K562 (cell line): ENCODE results near the gene PRKCQ. TPM values are rescaled to one million over a fixed set of nuclear protein-coding genes. Genes with fewer than 3 reads are reported as not detected.

ENCODE experiments used
- ARID2 ChIP-seq: fragments of 450-650 bp; IDR thresholded peaks from 2 replicates; pipeline ENCODE4 v1.6.1; 2017; ENCODE audit warnings: antibody characterized with exemption, mild to moderate bottlenecking
- ATF1 ChIP-seq, 2 experiments: fragments of 450-650 bp in 1 of 2; IDR thresholded peaks; 2 replicates each; pipeline ENCODE4 v1.6.1; 2016; ENCODE audit warnings: missing compliant biosample characterization in 1 of 2, missing genetic modification characterization in 1 of 2
- HNRNPLL ChIP-seq: fragments of 200-400 bp; formaldehyde crosslinking; IDR thresholded peaks from 2 replicates; pipeline ENCODE4 v1.6.1; 2017; ENCODE audit warnings: low read length, low read depth, mild to moderate bottlenecking; ENCODE audit not compliant: poor library complexity, severe bottlenecking
- JUND ChIP-seq, 2 experiments: IDR thresholded peaks; 2 replicates in 1 of 2; 3 replicates in 1 of 2; pipeline ENCODE4 v1.6.1; 2011; ENCODE audit warnings: borderline replicate concordance in 2 of 2, low read depth in 2 of 2, low read length in 2 of 2, improper control_type of control experiment in 1 of 2, missing biosample characterization in 1 of 2, missing genetic modification characterization in 1 of 2, missing genetic modification reagents in 1 of 2
- NBN ChIP-seq: fragments of 450-650 bp; IDR thresholded peaks from 2 replicates; pipeline ENCODE4 v1.6.1; 2016; ENCODE audit warnings: low read depth, mild to moderate bottlenecking
- NR1H2 ChIP-seq: sonication (generic); formaldehyde crosslinking; IDR thresholded peaks from 2 replicates; pipeline ENCODE4 v1.4.0; 2020; ENCODE audit warnings: mild to moderate bottlenecking, missing genetic modification reagents
- PCBP2 ChIP-seq: fragments of 200-400 bp; formaldehyde crosslinking; IDR thresholded peaks from 2 replicates; pipeline ENCODE4 v1.6.1; 2018; ENCODE audit warnings: low read length, low read depth, mild to moderate bottlenecking, moderate library complexity; ENCODE audit not compliant: poor library complexity, severe bottlenecking
- POLR2H ChIP-seq: IDR thresholded peaks from 2 replicates; pipeline ENCODE4 v1.6.1; 2016; ENCODE audit warnings: missing genetic modification characterization, low read depth, mild to moderate bottlenecking, control low read depth, missing compliant biosample characterization, moderate library complexity
- PPARD ChIP-seq: fragments of 250-450 bp; sonication (Bioruptor Pico); IDR thresholded peaks from 2 replicates; pipeline ENCODE4 v1.8.0; 2022; ENCODE audit warnings: inconsistent platforms, mild to moderate bottlenecking, moderate library complexity
- SMC3 ChIP-seq: conservative IDR thresholded peaks from 2 replicates; pipeline ENCODE4 v1.6.1; 2011; ENCODE audit warnings: low read depth, low read length, improper control_type of control experiment; ENCODE audit not compliant: insufficient read depth
- ZC3H8 ChIP-seq: fragments of 450-650 bp; IDR thresholded peaks from 2 replicates; pipeline ENCODE4 v1.6.1; 2017
- ZNF583 ChIP-seq: fragments of 250-450 bp; sonication (Bioruptor Pico); IDR thresholded peaks from 2 replicates; pipeline ENCODE4 v1.4.0; 2020
- polyA plus RNA-seq, 8 experiments: library from polyadenylated mRNA; depleted of rRNA in 4 of 8; stranded (reverse) in 5 of 8; unstranded in 3 of 8; fragments of >200 nt; fragmentation: Nextera tagmentation in 2 of 8; fragmentation: Illumina TruSeq in 1 of 8; extraction: Ambion mirVana in 2 of 8; extraction: Trizol in 1 of 8; gene quantifications; 2 replicates each; pipeline versions ENCODE4 v1.2.1 to v1.2.3, GENCODE V29; 2011 to 2014; ENCODE audit warnings: inconsistent platforms in 1 of 8, missing spikeins in 1 of 8
- total RNA-seq, 7 experiments: library from RNA; depleted of rRNA in 6 of 7; stranded (reverse); fragments of >200 nt in 6 of 7; fragmentation: Illumina TruSeq in 2 of 7; extraction: Trizol in 2 of 7; gene quantifications; 2 replicates each; pipeline versions ENCODE4 v1.2.1 to v1.2.3, GENCODE V29; 2011 to 2021; ENCODE audit warnings: low replicate concordance in 1 of 7
- TF ChIP-seq, protein P1 (sequence below): IDR thresholded peaks from 3 replicates; pipeline ENCODE4 v1.6.1; 2011; ENCODE audit warnings: borderline replicate concordance, mild to moderate bottlenecking, moderate library complexity; ENCODE audit not compliant: insufficient read length; ENCODE audit errors: extremely low read depth
- TF ChIP-seq, protein P2 (sequence below): sonication (generic); formaldehyde crosslinking; IDR thresholded peaks from 2 replicates; pipeline ENCODE4 v1.8.1; 2023; ENCODE audit warnings: mild to moderate bottlenecking, missing genetic modification reagents
- TF ChIP-seq, protein P3 (sequence below): fragments of 450-650 bp; IDR thresholded peaks from 2 replicates; pipeline ENCODE4 v1.6.1; 2016; ENCODE audit warnings: borderline replicate concordance
- TF ChIP-seq, protein P4 (sequence below): fragments of 450-650 bp; IDR thresholded peaks from 2 replicates; pipeline ENCODE4 v1.6.1; 2017; ENCODE audit warnings: antibody characterized with exemption, mild to moderate bottlenecking

The PRKCQ gene
- total and polyA plus RNA-seq, 9 of the 15 experiments (the other 6 are each of a cell fraction or from before 2014, with no cell fraction given), result 4.4 to 23.3 (median 14.6) TPM

DNA sequence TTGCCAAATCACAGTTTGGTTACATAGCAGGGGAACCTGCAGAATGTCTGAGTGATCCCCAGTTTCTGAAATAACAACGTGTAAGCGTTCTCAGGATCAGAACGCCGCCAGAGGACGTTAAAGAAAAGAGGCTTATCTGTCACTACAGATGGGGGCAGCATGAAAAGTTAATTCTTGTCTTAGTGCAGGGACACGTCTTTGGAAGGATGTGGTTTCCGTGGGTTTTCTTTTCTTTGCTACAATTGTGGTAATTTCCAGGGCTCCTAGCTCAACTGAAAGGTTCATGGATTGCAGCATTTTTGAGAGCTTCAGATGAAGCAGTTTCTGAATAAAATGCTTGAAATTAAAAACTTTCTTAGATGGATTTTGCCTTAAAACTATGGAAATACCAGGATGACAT is 106.6 kb downstream of the PRKCQ start (continued):
- TF ChIP-seq, protein P1, sequence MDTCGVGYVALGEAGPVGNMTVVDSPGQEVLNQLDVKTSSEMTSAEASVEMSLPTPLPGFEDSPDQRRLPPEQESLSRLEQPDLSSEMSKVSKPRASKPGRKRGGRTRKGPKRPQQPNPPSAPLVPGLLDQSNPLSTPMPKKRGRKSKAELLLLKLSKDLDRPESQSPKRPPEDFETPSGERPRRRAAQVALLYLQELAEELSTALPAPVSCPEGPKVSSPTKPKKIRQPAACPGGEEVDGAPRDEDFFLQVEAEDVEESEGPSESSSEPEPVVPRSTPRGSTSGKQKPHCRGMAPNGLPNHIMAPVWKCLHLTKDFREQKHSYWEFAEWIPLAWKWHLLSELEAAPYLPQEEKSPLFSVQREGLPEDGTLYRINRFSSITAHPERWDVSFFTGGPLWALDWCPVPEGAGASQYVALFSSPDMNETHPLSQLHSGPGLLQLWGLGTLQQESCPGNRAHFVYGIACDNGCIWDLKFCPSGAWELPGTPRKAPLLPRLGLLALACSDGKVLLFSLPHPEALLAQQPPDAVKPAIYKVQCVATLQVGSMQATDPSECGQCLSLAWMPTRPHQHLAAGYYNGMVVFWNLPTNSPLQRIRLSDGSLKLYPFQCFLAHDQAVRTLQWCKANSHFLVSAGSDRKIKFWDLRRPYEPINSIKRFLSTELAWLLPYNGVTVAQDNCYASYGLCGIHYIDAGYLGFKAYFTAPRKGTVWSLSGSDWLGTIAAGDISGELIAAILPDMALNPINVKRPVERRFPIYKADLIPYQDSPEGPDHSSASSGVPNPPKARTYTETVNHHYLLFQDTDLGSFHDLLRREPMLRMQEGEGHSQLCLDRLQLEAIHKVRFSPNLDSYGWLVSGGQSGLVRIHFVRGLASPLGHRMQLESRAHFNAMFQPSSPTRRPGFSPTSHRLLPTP, result no peak
- TF ChIP-seq, protein P2, sequence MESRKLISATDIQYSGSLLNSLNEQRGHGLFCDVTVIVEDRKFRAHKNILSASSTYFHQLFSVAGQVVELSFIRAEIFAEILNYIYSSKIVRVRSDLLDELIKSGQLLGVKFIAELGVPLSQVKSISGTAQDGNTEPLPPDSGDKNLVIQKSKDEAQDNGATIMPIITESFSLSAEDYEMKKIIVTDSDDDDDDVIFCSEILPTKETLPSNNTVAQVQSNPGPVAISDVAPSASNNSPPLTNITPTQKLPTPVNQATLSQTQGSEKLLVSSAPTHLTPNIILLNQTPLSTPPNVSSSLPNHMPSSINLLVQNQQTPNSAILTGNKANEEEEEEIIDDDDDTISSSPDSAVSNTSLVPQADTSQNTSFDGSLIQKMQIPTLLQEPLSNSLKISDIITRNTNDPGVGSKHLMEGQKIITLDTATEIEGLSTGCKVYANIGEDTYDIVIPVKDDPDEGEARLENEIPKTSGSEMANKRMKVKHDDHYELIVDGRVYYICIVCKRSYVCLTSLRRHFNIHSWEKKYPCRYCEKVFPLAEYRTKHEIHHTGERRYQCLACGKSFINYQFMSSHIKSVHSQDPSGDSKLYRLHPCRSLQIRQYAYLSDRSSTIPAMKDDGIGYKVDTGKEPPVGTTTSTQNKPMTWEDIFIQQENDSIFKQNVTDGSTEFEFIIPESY (CRISPR knock-in tag), result no peak
- 0 out of 2 replicates have a peak, but pooled peaks have one; percentile 14 for TF ChIP-seq SMC3
- TF ChIP-seq JUND (IDR thresholded peaks at IDR 0.05; ENCODE audit: borderline replicate concordance, low read depth, low read length), result peak; percentile 73
- peak; percentile 8; the same call in 1 of the 3 replicates for TF ChIP-seq JUND (tag; IDR thresholded peaks at IDR 0.05; ENCODE audit: borderline replicate concordance, low read depth, low read length)
- TF ChIP-seq, protein P3, sequence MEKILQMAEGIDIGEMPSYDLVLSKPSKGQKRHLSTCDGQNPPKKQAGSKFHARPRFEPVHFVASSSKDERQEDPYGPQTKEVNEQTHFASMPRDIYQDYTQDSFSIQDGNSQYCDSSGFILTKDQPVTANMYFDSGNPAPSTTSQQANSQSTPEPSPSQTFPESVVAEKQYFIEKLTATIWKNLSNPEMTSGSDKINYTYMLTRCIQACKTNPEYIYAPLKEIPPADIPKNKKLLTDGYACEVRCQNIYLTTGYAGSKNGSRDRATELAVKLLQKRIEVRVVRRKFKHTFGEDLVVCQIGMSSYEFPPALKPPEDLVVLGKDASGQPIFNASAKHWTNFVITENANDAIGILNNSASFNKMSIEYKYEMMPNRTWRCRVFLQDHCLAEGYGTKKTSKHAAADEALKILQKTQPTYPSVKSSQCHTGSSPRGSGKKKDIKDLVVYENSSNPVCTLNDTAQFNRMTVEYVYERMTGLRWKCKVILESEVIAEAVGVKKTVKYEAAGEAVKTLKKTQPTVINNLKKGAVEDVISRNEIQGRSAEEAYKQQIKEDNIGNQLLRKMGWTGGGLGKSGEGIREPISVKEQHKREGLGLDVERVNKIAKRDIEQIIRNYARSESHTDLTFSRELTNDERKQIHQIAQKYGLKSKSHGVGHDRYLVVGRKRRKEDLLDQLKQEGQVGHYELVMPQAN, result no peak
- peak; percentile 66 for TF ChIP-seq POLR2H (tag)
- no peak for TF ChIP-seq PPARD
- peak; percentile 77 for TF ChIP-seq NBN
- TF ChIP-seq ATF1 (CRISPR knock-in tag; IDR thresholded peaks at IDR 0.05), result no peak
- no peak; the same call in 1 of the 2 replicates for TF ChIP-seq ATF1 (tag; IDR thresholded peaks at IDR 0.05)
- TF ChIP-seq HNRNPLL, result no peak
- TF ChIP-seq ZNF583 (CRISPR knock-in tag), result no peak
- no peak for TF ChIP-seq NR1H2 (CRISPR knock-in tag)
- TF ChIP-seq, protein P4, sequence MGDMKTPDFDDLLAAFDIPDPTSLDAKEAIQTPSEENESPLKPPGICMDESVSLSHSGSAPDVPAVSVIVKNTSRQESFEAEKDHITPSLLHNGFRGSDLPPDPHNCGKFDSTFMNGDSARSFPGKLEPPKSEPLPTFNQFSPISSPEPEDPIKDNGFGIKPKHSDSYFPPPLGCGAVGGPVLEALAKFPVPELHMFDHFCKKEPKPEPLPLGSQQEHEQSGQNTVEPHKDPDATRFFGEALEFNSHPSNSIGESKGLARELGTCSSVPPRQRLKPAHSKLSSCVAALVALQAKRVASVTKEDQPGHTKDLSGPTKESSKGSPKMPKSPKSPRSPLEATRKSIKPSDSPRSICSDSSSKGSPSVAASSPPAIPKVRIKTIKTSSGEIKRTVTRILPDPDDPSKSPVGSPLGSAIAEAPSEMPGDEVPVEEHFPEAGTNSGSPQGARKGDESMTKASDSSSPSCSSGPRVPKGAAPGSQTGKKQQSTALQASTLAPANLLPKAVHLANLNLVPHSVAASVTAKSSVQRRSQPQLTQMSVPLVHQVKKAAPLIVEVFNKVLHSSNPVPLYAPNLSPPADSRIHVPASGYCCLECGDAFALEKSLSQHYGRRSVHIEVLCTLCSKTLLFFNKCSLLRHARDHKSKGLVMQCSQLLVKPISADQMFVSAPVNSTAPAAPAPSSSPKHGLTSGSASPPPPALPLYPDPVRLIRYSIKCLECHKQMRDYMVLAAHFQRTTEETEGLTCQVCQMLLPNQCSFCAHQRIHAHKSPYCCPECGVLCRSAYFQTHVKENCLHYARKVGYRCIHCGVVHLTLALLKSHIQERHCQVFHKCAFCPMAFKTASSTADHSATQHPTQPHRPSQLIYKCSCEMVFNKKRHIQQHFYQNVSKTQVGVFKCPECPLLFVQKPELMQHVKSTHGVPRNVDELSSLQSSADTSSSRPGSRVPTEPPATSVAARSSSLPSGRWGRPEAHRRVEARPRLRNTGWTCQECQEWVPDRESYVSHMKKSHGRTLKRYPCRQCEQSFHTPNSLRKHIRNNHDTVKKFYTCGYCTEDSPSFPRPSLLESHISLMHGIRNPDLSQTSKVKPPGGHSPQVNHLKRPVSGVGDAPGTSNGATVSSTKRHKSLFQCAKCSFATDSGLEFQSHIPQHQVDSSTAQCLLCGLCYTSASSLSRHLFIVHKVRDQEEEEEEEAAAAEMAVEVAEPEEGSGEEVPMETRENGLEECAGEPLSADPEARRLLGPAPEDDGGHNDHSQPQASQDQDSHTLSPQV, result no peak; the same call in 1 of the 2 replicates
- TF ChIP-seq ARID2, result no peak
- no peak for TF ChIP-seq ZC3H8
- TF ChIP-seq PCBP2, result no peak
